Measurements from ENCODE around the gene HEMK1.

GRCh38 chr3:50584391-50584790 lies 15.1 kb downstream of the HEMK1 start:
- no peak for TF ChIP-seq CTCF (conservative IDR thresholded peaks at IDR 0.05)
- TF ChIP-seq ZFX (IDR thresholded peaks at IDR 0.05) = no peak
